HPDE6-E6E7 (cell line): ENCODE measurements around the gene ABCF1.
A peak's percentile ranks its signal among the peaks of the same experiment; 100 is the strongest.

Experiments
- DNase-seq: peaks from one replicate; pipeline ENCODE4 v3.0.0; 2011; ENCODE audit warnings: missing footprints; ENCODE audit errors: extremely low spot score

ABCF1 gene

GRCh38 chr6:30626484-30627366 is 55.5 kb downstream of the ABCF1 start, which contains the start of gene ATAT1:
ATAT1 (plus strand) TSS chr6:30626874.
- peak; percentile 90 for DNase-seq

GRCh38 chr6:30635834-30636233 is 64.6 kb downstream of the ABCF1 start:
- DNase-seq = no peak

DNA sequence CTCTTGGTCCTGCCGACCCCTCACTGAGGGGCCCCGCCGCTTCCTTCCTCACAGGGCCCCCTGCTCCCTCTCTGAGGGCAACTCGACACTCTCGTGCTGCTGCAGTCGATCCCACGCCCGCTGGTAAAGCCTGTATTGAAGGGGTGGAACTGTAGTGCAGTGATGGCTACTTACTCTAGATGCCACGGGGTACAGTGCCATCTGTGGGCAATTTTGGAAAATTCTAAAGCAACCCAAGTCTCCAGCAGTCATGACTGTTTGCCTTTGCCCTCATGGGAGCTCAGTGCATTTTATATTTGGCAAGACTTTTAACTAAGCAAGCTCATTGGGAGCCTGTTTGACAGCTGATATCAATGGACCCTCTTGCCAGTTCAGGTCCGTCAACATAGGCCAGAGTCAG is 69.2 kb downstream of the ABCF1 start:
- DNase-seq = no peak

DNA sequence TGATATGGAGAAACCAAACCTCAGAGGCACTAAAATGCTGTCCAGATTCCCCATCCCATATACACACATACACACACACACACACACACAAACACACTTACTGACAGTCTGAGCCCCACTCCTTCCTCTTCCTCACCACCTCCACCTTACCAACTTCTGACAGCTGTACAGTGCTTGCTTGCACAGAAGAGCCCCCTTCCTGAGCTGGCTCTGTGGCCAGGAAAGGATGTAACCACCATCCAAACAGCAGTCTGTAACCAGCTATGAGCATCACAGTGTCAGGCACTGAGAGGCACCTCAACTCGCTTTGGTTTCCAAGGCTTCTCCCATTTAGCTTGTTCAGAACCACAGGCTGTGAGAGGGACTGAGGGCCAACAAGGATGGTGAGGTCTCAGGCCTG is 69.8 kb downstream of the ABCF1 start:
- no peak for DNase-seq
